Temporal lobe (tissue), 2 donors: ENCODE data around the gene RNU5B-1. TPM values are rescaled to one million over a fixed set of nuclear protein-coding genes. Genes with fewer than 3 reads are reported as not detected.

Experiments used
- small RNA-seq: library from RNA; depleted of rRNA; stranded (forward); fragments of <200 nt; gene quantifications from one replicate; pipeline ENCODE3, GENCODE V24; 2014; ENCODE audit warnings: low replicate concordance
- total RNA-seq: library from RNA; depleted of rRNA; stranded (reverse); fragments of >200 nt; gene quantifications from one replicate; pipeline ENCODE4 v1.2.3, GENCODE V29; 2014

The RNU5B-1 gene
- total RNA-seq, 1 donor from 2014 or later = under 0.01 TPM

Small RNA genes within 50 kb of the gene (small RNA-seq; reads per million reads assigned to genes)
- gene RNU5A-1 = 341,518 reads per million, percentile 100 among the genes with 10 or more reads in this experiment
- gene RNU5B-1 = 162,239 reads per million, percentile 100 among the genes with 10 or more reads in this experiment
- 0.29 reads per million, percentile 15 among the genes with 10 or more reads in this experiment for gene SNORA24B

Other genes with a start within 250 kb of the RNU5B-1 start
- gene RASL12, start 236.7 kb upstream of the RNU5B-1 start, total RNA-seq = 2.2 TPM
- not detected for gene KBTBD13, start 227.9 kb upstream of the RNU5B-1 start, total RNA-seq
- 2.0 TPM for gene UBAP1L, start 189.5 kb upstream of the RNU5B-1 start, total RNA-seq
- 11.1 TPM for gene PDCD7, start 170.9 kb upstream of the RNU5B-1 start, total RNA-seq
- gene CLPX, start 119.3 kb upstream of the RNU5B-1 start, total RNA-seq = 61.2 TPM
- 0.25 TPM for gene CILP, start 93.2 kb upstream of the RNU5B-1 start, total RNA-seq
- gene PARP16, start 17.8 kb upstream of the RNU5B-1 start, total RNA-seq = 6.6 TPM
- gene RNU5A-1, start 8.6 kb upstream of the RNU5B-1 start, total RNA-seq = not detected
- 9.8 TPM for gene IGDCC3, start 73.3 kb downstream of the RNU5B-1 start, total RNA-seq
- gene IGDCC4, start 118.3 kb downstream of the RNU5B-1 start, total RNA-seq = 11.3 TPM
- 53.6 TPM for gene DPP8, start 213.0 kb downstream of the RNU5B-1 start, total RNA-seq
- 98.1 TPM for gene HACD3, start 225.8 kb downstream of the RNU5B-1 start, total RNA-seq